ENCODE measurements around the gene OR56B4.
"Not testable (repeated sequence)": the region's sequence is repeated elsewhere in the genome, so short reads cannot be mapped to it uniquely, and the experiment has no call there.

The OR56B4 gene

GRCh38 chr11:6107384-6107783 is at the start of gene OR56B4:
TSS of gene OR56B4 (plus strand) at chr11:6107684. CDS start at chr11:6107779, 95 bp downstream.
- not testable (repeated sequence) for DNase-seq

GRCh38 chr11:6061475-6061874 is 46.0 kb upstream of the OR56B4 start:
- no peak for DNase-seq

GRCh38 chr11:6062691-6063358 is 44.7 kb upstream of the OR56B4 start:
- no peak for DNase-seq

- no peak for DNase-seq
Measured at GRCh38 chr11:6067502-6067901, 40.0 kb upstream of the OR56B4 start.

GRCh38 chr11:6076443-6076842 is 31.0 kb upstream of the OR56B4 start:
- not testable (repeated sequence) for DNase-seq

GRCh38 chr11:6077723-6078122 is 29.8 kb upstream of the OR56B4 start:
- no peak for DNase-seq

GRCh38 chr11:6079463-6079862 is 28.0 kb upstream of the OR56B4 start:
- no peak for DNase-seq

GRCh38 chr11:6083129-6083528 is 24.4 kb upstream of the OR56B4 start:
- no peak for DNase-seq

GRCh38 chr11:6084587-6084986 is 22.9 kb upstream of the OR56B4 start:
- no peak for DNase-seq

GRCh38 chr11:6094186-6094585 is 13.3 kb upstream of the OR56B4 start:
- no peak for DNase-seq

GRCh38 chr11:6095798-6096197 is 11.7 kb upstream of the OR56B4 start:
- DNase-seq, result no peak

GRCh38 chr11:6096417-6096816 is 11.1 kb upstream of the OR56B4 start:
- no peak for DNase-seq

- DNase-seq, result no peak
Measured at GRCh38 chr11:6099577-6099976, 7.9 kb upstream of the OR56B4 start.

- no peak for DNase-seq
Measured at GRCh38 chr11:6110011-6110410, 2.5 kb downstream of the OR56B4 start.

GRCh38 chr11:6111673-6112072 is 4.2 kb downstream of the OR56B4 start:
- DNase-seq, result no peak

- DNase-seq, result no peak
Measured at GRCh38 chr11:6116638-6117037, 9.2 kb downstream of the OR56B4 start.

- no peak for DNase-seq
Measured at GRCh38 chr11:6124245-6124644, 16.8 kb downstream of the OR56B4 start.

GRCh38 chr11:6127881-6128280 is 20.4 kb downstream of the OR56B4 start:
- DNase-seq, result no peak

- DNase-seq, result no peak
Measured at GRCh38 chr11:6129011-6129410, 21.5 kb downstream of the OR56B4 start.

- no peak for DNase-seq
Measured at GRCh38 chr11:6129635-6130034, 22.2 kb downstream of the OR56B4 start.

GRCh38 chr11:6132431-6132830 is 24.9 kb downstream of the OR56B4 start:
- no peak for DNase-seq

GRCh38 chr11:6135936-6136335 is 28.5 kb downstream of the OR56B4 start:
- DNase-seq, result not testable (repeated sequence)

- no peak for DNase-seq
Measured at GRCh38 chr11:6142936-6143335, 35.5 kb downstream of the OR56B4 start.

GRCh38 chr11:6143737-6144136 is 36.3 kb downstream of the OR56B4 start:
- DNase-seq, result not testable (repeated sequence)

GRCh38 chr11:6151117-6151516 is 43.6 kb downstream of the OR56B4 start:
- no peak for DNase-seq

Measured in NCI-H2107 (cell line).